Tibial artery (tissue), 4 donors: ENCODE results near the gene BRD2.
A peak's percentile ranks its signal among the peaks of the same experiment; 100 is the strongest.

Experiments used
- DNase-seq, 2 donors: peaks; one replicate each; pipeline ENCODE4 v3.0.0-alpha.2; 2019
- H3K27ac ChIP-seq, 2 donors: fragments of 200-600 bp; sonication (generic) in 1 of 2; 1 replicate in 1 of 2; 2 replicates in 1 of 2; pipeline ENCODE4 v1.5.1; 2018 to 2019; ENCODE audit warnings: mild to moderate bottlenecking in 1 of 2
- H3K27me3 ChIP-seq, 2 donors: fragments of 200-600 bp; sonication (generic) in 1 of 2; one replicate each; pipeline versions ENCODE4 v1.5.1 to v1.6.0; 2016 to 2019
- H3K36me3 ChIP-seq, 3 donors: fragments of 200-600 bp; sonication (generic) in 2 of 3; one replicate each; pipeline ENCODE4 v1.5.1; 2016 to 2019; ENCODE audit warnings: mild to moderate bottlenecking in 2 of 3
- H3K4me1 ChIP-seq, 4 donors: fragments of 200-600 bp; sonication (generic) in 2 of 4; 1 replicate in 3 of 4; 2 replicates in 1 of 4; pipeline ENCODE4 v1.5.1; 2016 to 2019
- H3K4me3 ChIP-seq, 2 donors: fragments of 200-600 bp; sonication (generic) in 1 of 2; 1 replicate in 1 of 2; 2 replicates in 1 of 2; pipeline ENCODE4 v1.5.1; 2018 to 2019; ENCODE audit warnings: mild to moderate bottlenecking in 2 of 2
- H3K9me3 ChIP-seq, 3 donors: fragments of 200-600 bp; sonication (generic) in 1 of 3; one replicate each; pipeline ENCODE4 v1.5.1; 2016 to 2019
- intact Hi-C: fragments of 100-400 bp; cut with DNase I; formaldehyde crosslinking; loops from one replicate; pipeline ENCODE4 v1.15.0; 2023; ENCODE audit warnings: low total_unique reads
- TF ChIP-seq, protein P1 (sequence below), 2 experiments: fragments of 200-600 bp in 1 of 2; fragments of 450-650 bp in 1 of 2; IDR thresholded peaks; one replicate each; pipeline ENCODE4 v1.5.1; 2017 to 2019; ENCODE audit warnings: antibody characterized with exemption in 2 of 2, mild to moderate bottlenecking in 1 of 2, moderate library complexity in 1 of 2

BRD2 gene

DNA sequence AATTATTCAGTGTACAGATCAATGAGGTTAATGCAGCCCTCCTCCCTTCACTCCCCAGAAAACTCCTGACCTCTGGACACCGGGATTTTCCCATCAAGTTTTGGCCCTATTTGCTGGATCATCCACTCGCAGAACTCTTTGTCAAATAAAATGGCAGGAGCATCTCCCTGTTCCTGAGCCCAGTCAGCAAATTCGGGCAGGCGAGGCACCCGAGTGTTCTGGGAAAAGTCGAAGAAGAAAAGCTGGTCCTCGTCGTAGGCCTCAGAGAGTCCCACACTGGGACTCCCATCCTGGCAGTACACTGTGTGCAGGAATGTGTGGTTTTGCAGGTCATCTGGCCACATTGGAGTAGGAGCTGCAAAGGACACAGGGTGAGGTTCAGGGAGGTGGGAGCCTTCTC is 17.9 kb upstream of the BRD2 start:
- no peaks in the 10 kb centered on the region for H3K27me3 ChIP-seq
- H3K4me1 ChIP-seq = peaks cover 0 to 11% (median 5%) of the 10 kb centered on the region in 4 donors
- H3K9me3 ChIP-seq = peaks cover 0 to 3% (median 0%) of the 10 kb centered on the region in 3 donors
- H3K4me3 ChIP-seq = no peak overlapping the region
- DNase-seq = peak in 1 of 2 donors; percentile 57
- TF ChIP-seq, protein P1, sequence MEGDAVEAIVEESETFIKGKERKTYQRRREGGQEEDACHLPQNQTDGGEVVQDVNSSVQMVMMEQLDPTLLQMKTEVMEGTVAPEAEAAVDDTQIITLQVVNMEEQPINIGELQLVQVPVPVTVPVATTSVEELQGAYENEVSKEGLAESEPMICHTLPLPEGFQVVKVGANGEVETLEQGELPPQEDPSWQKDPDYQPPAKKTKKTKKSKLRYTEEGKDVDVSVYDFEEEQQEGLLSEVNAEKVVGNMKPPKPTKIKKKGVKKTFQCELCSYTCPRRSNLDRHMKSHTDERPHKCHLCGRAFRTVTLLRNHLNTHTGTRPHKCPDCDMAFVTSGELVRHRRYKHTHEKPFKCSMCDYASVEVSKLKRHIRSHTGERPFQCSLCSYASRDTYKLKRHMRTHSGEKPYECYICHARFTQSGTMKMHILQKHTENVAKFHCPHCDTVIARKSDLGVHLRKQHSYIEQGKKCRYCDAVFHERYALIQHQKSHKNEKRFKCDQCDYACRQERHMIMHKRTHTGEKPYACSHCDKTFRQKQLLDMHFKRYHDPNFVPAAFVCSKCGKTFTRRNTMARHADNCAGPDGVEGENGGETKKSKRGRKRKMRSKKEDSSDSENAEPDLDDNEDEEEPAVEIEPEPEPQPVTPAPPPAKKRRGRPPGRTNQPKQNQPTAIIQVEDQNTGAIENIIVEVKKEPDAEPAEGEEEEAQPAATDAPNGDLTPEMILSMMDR (IDR thresholded peaks at IDR 0.05) = no peak
- H3K27ac ChIP-seq = no peak overlapping the region
- no peaks in the 10 kb centered on the region for H3K36me3 ChIP-seq
- intact Hi-C loops = loop anchor here (10.0 kb wide), 1 partner anchor 66 kb away; no protein-coding TSS in a partner anchor

DNA sequence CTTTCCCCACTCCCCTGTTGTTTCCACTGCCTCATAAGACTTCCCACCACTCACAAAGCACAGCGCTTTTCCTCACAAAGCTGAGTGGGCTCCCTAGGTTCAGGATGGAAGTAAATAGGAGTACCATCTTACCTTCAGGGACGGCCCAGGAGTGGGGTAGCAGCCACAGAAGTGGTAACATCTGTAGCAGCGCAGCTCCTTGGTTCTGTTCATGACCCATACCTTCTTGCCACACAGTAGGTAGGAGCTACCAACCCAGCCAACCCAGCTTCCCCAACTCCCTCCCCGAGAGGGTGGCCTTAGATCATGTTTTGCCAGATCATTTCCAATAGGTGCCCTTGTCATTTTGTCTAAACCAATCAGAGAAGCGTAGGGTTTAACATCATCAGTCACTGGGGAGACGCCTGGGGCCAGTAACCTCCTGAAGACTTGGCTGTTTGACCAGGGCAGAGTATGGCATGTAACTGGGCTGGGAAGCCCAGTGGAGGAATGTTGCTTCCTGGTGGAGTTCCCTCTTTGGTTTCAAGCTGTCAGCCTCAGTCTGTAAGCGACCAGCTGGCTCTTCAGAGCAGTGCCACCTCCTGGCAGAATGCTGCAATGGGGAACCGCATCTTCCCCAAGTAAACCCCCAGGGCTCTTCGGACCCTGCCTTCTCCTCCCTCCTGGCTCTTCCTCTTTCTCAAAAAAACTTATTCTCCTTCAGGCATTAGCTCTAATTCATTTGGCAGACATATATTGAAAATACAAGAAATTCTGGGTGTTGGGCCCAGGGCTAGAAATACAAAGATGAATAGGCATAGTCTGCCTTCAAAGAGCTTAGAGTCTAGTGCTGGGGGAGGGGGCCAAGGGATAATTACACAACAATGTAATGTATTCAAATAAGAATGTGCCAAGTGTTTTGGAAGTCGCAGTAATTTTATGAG is 15.3 kb upstream of the BRD2 start, which contains the start of gene HLA-DMA:
Gene HLA-DMA, minus strand, starts transcription at position 281 of the 923 bp plus-strand sequence. Its CDS starts 61 bp downstream, at position 220.
- intact Hi-C loops = loop anchor here (10.0 kb wide), 1 partner anchor 68 kb away; no protein-coding TSS in a partner anchor
- Histone ChIP-seq H3K36me3 (no peaks in the 10 kb centered on the region), H3K9me3 (no peaks in the 10 kb centered on the region), H3K4me1 (peaks cover 0 to 11% (median 5%) of the 10 kb centered on the region in 4 donors), H3K27ac (peak within 1 kb of the TSS; percentile 63 to 69), H3K4me3 (peak within 1 kb of the TSS; percentile 24 to 30), H3K27me3 (no peaks in the 10 kb centered on the region)
- TF ChIP-seq, protein P1 (IDR thresholded peaks at IDR 0.05) = peak; percentile 83 to 85
- DNase-seq = peak; percentile 91 to 96

DNA sequence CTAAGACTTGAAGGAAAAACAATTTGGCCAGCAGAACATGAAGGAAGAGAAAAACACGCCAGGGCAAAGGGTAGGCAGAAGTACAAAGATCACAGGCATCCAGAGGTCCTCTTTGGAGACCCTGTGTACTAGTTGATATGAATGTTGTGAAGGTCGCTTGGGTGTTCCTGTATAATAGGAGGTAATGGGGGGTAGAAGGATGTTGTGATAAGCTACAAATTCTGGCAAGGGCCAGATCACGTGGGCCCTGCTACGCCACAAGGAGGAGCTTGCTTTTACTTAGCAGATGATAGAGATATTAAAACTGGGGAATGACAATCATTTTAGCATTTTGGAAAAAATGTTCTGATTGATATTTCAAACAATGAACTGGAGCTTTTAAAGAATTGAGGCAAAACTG is 14.6 kb upstream of the BRD2 start:
- DNase-seq = no peak
- Histone ChIP-seq H3K4me3 (no peak overlapping the region), H3K4me1 (peaks cover 0 to 11% (median 5%) of the 10 kb centered on the region in 4 donors), H3K9me3 (no peaks in the 10 kb centered on the region), H3K27ac (peak overlapping the region in 1 of 2 donors; percentile 69), H3K27me3 (no peaks in the 10 kb centered on the region), H3K36me3 (no peaks in the 10 kb centered on the region)
- TF ChIP-seq, protein P1 (IDR thresholded peaks at IDR 0.05) = no peak
- intact Hi-C loops = loop anchor here (10.0 kb wide), 1 partner anchor 69 kb away; no protein-coding TSS in a partner anchor

DNA sequence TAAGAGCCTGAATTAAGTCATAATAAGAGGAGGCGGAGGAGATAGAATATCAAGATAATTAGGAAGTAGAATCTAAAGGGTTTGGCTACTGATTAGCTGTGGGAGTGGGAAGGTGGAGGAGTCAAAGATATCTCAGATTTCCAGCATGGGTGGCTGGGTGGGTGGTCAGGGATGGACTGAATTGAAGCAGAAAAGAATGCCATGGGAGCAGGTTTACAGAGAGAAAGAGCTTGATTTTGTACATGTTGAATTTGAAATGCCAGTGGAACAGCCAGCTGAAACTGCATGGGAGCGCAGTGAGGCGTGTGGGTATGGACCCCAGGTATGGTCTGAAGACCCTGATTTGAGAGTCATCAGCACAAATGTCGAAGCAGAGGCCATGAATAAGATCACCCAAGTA is 14.1 kb upstream of the BRD2 start:
- Histone ChIP-seq H3K27ac (no peak overlapping the region), H3K36me3 (no peaks in the 10 kb centered on the region), H3K9me3 (no peaks in the 10 kb centered on the region), H3K4me1 (peaks cover 0 to 11% (median 5%) of the 10 kb centered on the region in 4 donors), H3K27me3 (no peaks in the 10 kb centered on the region), H3K4me3 (no peak overlapping the region)
- intact Hi-C loops = loop anchor here (10.0 kb wide), 1 partner anchor 69 kb away; no protein-coding TSS in a partner anchor
- TF ChIP-seq, protein P1 (IDR thresholded peaks at IDR 0.05) = no peak
- DNase-seq = no peak

DNA sequence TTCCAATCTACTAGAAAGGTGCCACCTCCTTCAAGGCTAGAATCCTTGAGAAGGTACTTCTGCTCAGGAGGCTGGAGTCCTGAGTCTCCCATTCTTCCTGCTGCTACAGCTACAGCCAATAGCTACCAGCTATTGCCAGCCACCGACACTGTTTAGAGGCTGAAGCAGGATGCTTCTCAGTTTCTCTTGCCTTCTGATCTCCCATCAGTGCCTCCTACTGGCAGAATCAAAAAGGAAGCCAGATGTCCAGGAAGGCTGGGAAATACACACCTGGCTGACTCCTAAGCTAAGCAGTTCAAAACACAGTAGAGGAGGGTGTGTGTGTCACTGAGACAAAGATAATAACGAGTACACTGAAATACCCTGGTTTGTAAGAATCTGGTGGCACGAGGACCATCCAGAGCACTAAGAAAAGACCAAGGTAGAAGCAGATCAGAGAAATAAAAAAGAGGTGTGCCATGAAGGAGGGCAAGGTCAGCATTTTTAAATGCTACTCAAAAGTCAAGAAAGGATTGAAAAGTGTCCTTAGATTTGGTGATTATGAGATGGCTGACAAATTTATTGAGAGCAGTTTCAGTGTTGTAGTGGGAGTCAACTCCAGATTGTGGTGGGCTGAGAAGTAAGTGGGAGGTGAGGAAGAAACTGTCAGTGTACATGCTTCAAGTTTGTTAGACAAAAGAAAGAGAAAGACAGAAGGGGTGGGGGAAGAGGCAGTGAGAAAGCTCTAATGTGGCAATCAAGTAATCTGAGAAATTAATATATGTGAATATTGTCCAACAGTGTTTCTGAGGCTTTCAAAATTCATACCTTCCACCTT is 13.2 kb upstream of the BRD2 start:
- H3K9me3 ChIP-seq = no peaks in the 10 kb centered on the region
- intact Hi-C loops = loop anchor here (10.0 kb wide), 1 partner anchor 70 kb away; no protein-coding TSS in a partner anchor
- no peak overlapping the region for H3K27ac ChIP-seq
- no peak for DNase-seq
- H3K4me1 ChIP-seq = peaks cover 0 to 11% (median 5%) of the 10 kb centered on the region in 4 donors
- no peaks in the 10 kb centered on the region for H3K27me3 ChIP-seq
- TF ChIP-seq, protein P1 (IDR thresholded peaks at IDR 0.05) = no peak
- no peak overlapping the region for H3K4me3 ChIP-seq
- H3K36me3 ChIP-seq = no peaks in the 10 kb centered on the region
